Inflammatory macrophage (primary cell): ENCODE measurements around the gene SORD.

Source experiments
- DNase-seq, 2 donors: peaks; one replicate each; pipeline ENCODE4 v3.0.0-alpha.2; 2020 to 2022

Gene SORD

GRCh38 chr15:45118131-45118588 is 95.2 kb downstream of the SORD start:
- peak; percentile 88 to 89 for DNase-seq

- no peak for DNase-seq
Observed at GRCh38 chr15:45118996-45119395, 96.0 kb downstream of the SORD start.

GRCh38 chr15:45120081-45120972 is 97.3 kb downstream of the SORD start:
- DNase-seq: no peak

GRCh38 chr15:45121020-45121419 is 98.0 kb downstream of the SORD start:
- DNase-seq: no peak

- peak; percentile 77 to 92 for DNase-seq
Observed at GRCh38 chr15:45121706-45122417, 98.9 kb downstream of the SORD start.

- no peak for DNase-seq
Observed at GRCh38 chr15:45122719-45123118, 99.7 kb downstream of the SORD start.

- no peak for DNase-seq
Observed at GRCh38 chr15:45123397-45123796, 100.4 kb downstream of the SORD start.

GRCh38 chr15:45126535-45127158 is 103.7 kb downstream of the SORD start:
- peak; percentile 48 to 50 for DNase-seq
